GM13977 (cell line): ENCODE data around the gene NES.

ENCODE experiments used
- DNase-seq: peaks from one replicate; pipeline ENCODE4 v3.0.0; 2012; ENCODE audit warnings: low spot score
- CTCF ChIP-seq: IDR thresholded peaks from 2 replicates; pipeline ENCODE4 v1.5.1; 2012; ENCODE audit warnings: mild to moderate bottlenecking, control low read depth; ENCODE audit not compliant: insufficient read depth; ENCODE audit errors: extremely low read depth, missing control alignments
- in situ Hi-C: fragments of 300-500 bp; cut with MboI; formaldehyde crosslinking; loops from one replicate; pipeline ENCODE4 v1.12.0; 2022; ENCODE audit warnings: low sequenced_read_pairs, low pct_unique_long_range_greater_than_20kb, mixed read lengths, inconsistent platforms; ENCODE audit not compliant: unreplicated experiment

Gene NES

GRCh38 chr1:156658945-156659574 lies 18.1 kb downstream of the NES start:
- in situ Hi-C loops = no loop called here
- no peak for TF ChIP-seq CTCF
- DNase-seq = no peak

GRCh38 chr1:156658496-156658895 lies 18.7 kb downstream of the NES start:
- in situ Hi-C loops = no loop called here
- no peak for TF ChIP-seq CTCF
- DNase-seq = no peak

GRCh38 chr1:156657741-156658319 lies 19.4 kb downstream of the NES start:
- in situ Hi-C loops = no loop called here
- DNase-seq = no peak
- TF ChIP-seq CTCF = no peak

- peak; percentile 96 for TF ChIP-seq CTCF
- peak; percentile 83 for DNase-seq
- in situ Hi-C loops = no loop called here
Measured at GRCh38 chr1:156656806-156657740, 20.1 kb downstream of the NES start.

GRCh38 chr1:156655904-156656516 lies 21.2 kb downstream of the NES start:
- in situ Hi-C loops = no loop called here
- DNase-seq = no peak
- TF ChIP-seq CTCF = no peak

GRCh38 chr1:156655151-156655903 lies 21.9 kb downstream of the NES start:
- TF ChIP-seq CTCF = no peak
- in situ Hi-C loops = no loop called here
- DNase-seq = no peak
